ENCODE data around the gene KDM2B. TPM values are rescaled to one million over a fixed set of nuclear protein-coding genes. Genes with fewer than 3 reads are reported as not detected.

Gene KDM2B
- total and polyA plus RNA-seq, 10 of the 15 experiments (the other 5 are each of a cell fraction or from before 2014, with no cell fraction given): 13.6 to 124 (median 40.4) TPM

GRCh38 chr12:121626087-121626852, 45.4 kb upstream of the KDM2B start, which contains the start of gene ORAI1 (continued):
- TF ChIP-seq, protein P1, sequence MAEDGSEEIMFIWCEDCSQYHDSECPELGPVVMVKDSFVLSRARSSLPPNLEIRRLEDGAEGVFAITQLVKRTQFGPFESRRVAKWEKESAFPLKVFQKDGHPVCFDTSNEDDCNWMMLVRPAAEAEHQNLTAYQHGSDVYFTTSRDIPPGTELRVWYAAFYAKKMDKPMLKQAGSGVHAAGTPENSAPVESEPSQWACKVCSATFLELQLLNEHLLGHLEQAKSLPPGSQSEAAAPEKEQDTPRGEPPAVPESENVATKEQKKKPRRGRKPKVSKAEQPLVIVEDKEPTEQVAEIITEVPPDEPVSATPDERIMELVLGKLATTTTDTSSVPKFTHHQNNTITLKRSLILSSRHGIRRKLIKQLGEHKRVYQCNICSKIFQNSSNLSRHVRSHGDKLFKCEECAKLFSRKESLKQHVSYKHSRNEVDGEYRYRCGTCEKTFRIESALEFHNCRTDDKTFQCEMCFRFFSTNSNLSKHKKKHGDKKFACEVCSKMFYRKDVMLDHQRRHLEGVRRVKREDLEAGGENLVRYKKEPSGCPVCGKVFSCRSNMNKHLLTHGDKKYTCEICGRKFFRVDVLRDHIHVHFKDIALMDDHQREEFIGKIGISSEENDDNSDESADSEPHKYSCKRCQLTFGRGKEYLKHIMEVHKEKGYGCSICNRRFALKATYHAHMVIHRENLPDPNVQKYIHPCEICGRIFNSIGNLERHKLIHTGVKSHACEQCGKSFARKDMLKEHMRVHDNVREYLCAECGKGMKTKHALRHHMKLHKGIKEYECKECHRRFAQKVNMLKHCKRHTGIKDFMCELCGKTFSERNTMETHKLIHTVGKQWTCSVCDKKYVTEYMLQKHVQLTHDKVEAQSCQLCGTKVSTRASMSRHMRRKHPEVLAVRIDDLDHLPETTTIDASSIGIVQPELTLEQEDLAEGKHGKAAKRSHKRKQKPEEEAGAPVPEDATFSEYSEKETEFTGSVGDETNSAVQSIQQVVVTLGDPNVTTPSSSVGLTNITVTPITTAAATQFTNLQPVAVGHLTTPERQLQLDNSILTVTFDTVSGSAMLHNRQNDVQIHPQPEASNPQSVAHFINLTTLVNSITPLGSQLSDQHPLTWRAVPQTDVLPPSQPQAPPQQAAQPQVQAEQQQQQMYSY (CRISPR knock-in tag; IDR thresholded peaks at IDR 0.05): peak; percentile 88
- TF ChIP-seq CBFB (IDR thresholded peaks at IDR 0.05; ENCODE audit: low read depth): no peak
- no peak for TF ChIP-seq REST (IDR thresholded peaks at IDR 0.05; ENCODE audit: low read depth, low read length)
- TF ChIP-seq TARDBP (IDR thresholded peaks at IDR 0.05; ENCODE audit: borderline replicate concordance): no peak
- peak; percentile 23; the same call in 1 of the 2 replicates for TF ChIP-seq TBL1XR1 (IDR thresholded peaks at IDR 0.05; ENCODE audit: low read depth, low read length)
- no peak for TF ChIP-seq SUPT20H (IDR thresholded peaks at IDR 0.05; ENCODE audit: borderline replicate concordance, control insufficient read depth, low read depth, low read length)
- no peak for TF ChIP-seq PBX3 (IDR thresholded peaks at IDR 0.05; ENCODE audit: insufficient replicate concordance, low read depth, low read length)
- TF ChIP-seq GABPA (IDR thresholded peaks at IDR 0.05; ENCODE audit: low read depth): no peak
- TF ChIP-seq HDAC6 (IDR thresholded peaks at IDR 0.05; ENCODE audit: unreplicated experiment): peak; percentile 55
- 0 out of 2 replicates have a peak, but pooled peaks have one; percentile 36 for TF ChIP-seq ASH2L (IDR thresholded peaks at IDR 0.05; ENCODE audit: borderline replicate concordance, low read depth)
- TF ChIP-seq, protein P2, sequence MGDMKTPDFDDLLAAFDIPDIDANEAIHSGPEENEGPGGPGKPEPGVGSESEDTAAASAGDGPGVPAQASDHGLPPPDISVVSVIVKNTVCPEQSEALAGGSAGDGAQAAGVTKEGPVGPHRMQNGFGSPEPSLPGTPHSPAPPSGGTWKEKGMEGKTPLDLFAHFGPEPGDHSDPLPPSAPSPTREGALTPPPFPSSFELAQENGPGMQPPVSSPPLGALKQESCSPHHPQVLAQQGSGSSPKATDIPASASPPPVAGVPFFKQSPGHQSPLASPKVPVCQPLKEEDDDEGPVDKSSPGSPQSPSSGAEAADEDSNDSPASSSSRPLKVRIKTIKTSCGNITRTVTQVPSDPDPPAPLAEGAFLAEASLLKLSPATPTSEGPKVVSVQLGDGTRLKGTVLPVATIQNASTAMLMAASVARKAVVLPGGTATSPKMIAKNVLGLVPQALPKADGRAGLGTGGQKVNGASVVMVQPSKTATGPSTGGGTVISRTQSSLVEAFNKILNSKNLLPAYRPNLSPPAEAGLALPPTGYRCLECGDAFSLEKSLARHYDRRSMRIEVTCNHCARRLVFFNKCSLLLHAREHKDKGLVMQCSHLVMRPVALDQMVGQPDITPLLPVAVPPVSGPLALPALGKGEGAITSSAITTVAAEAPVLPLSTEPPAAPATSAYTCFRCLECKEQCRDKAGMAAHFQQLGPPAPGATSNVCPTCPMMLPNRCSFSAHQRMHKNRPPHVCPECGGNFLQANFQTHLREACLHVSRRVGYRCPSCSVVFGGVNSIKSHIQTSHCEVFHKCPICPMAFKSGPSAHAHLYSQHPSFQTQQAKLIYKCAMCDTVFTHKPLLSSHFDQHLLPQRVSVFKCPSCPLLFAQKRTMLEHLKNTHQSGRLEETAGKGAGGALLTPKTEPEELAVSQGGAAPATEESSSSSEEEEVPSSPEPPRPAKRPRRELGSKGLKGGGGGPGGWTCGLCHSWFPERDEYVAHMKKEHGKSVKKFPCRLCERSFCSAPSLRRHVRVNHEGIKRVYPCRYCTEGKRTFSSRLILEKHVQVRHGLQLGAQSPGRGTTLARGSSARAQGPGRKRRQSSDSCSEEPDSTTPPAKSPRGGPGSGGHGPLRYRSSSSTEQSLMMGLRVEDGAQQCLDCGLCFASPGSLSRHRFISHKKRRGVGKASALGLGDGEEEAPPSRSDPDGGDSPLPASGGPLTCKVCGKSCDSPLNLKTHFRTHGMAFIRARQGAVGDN (IDR thresholded peaks at IDR 0.05): peak; percentile 90
- no peak for TF ChIP-seq BCL11A (IDR thresholded peaks at IDR 0.05; ENCODE audit: low read depth, low read length)
- TF ChIP-seq ATF2 (IDR thresholded peaks at IDR 0.05; ENCODE audit: low read length): no peak

Measured in GM12878 (cell line).